ENCODE measurements around the gene RFX8.

The RFX8 gene

GRCh38 chr2:101367508-101367907 is 107.4 kb downstream of the RFX8 start:
- Histone ChIP-seq H3K4me3 (ENCODE audit: low read length, poor library complexity, severe bottlenecking) (no peak overlapping the region), H3K9me3 (ENCODE audit: insufficient read depth, low read depth, low read length) (no peaks in the 10 kb centered on the region)

GRCh38 chr2:101364878-101365277 is 110.0 kb downstream of the RFX8 start:
- Histone ChIP-seq H3K79me2 (ENCODE audit: insufficient read depth, low read length) (no peaks in the 10 kb centered on the region), H3K4me1 (ENCODE audit: insufficient read depth, low read length, poor library complexity, severe bottlenecking) (no peaks in the 10 kb centered on the region), H3K9ac (ENCODE audit: low read depth, low read length, poor library complexity, severe bottlenecking) (no peak overlapping the region), H2AFZ (ENCODE audit: low read length) (no peak overlapping the region), H3K4me2 (ENCODE audit: low read depth, low read length, poor library complexity, severe bottlenecking) (no peak overlapping the region), H3K27me3 (ENCODE audit: insufficient read depth, low read length, poor library complexity, severe bottlenecking) (no peaks in the 10 kb centered on the region), H3F3A (ENCODE audit: low read depth) (no peaks in the 10 kb centered on the region), H3K9me3 (ENCODE audit: insufficient read depth, low read depth, low read length) (no peaks in the 10 kb centered on the region), H3K4me3 (ENCODE audit: low read length, poor library complexity, severe bottlenecking) (no peak overlapping the region), H3K9me2 (replicated peaks; ENCODE audit: low read depth, low read length) (no peaks in the 10 kb centered on the region), H3K36me3 (ENCODE audit: insufficient read depth, low read length) (no peaks in the 10 kb centered on the region), H4K20me1 (ENCODE audit: insufficient read depth, low read length, poor library complexity, severe bottlenecking) (no peaks in the 10 kb centered on the region)
- TF ChIP-seq, protein P1, sequence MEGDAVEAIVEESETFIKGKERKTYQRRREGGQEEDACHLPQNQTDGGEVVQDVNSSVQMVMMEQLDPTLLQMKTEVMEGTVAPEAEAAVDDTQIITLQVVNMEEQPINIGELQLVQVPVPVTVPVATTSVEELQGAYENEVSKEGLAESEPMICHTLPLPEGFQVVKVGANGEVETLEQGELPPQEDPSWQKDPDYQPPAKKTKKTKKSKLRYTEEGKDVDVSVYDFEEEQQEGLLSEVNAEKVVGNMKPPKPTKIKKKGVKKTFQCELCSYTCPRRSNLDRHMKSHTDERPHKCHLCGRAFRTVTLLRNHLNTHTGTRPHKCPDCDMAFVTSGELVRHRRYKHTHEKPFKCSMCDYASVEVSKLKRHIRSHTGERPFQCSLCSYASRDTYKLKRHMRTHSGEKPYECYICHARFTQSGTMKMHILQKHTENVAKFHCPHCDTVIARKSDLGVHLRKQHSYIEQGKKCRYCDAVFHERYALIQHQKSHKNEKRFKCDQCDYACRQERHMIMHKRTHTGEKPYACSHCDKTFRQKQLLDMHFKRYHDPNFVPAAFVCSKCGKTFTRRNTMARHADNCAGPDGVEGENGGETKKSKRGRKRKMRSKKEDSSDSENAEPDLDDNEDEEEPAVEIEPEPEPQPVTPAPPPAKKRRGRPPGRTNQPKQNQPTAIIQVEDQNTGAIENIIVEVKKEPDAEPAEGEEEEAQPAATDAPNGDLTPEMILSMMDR (conservative IDR thresholded peaks at IDR 0.05; ENCODE audit: low read length) = no peak
- no peak for TF ChIP-seq EZH2phosphoT487 (IDR thresholded peaks at IDR 0.05; ENCODE audit: borderline replicate concordance)

More at GRCh38 chr2:101367508-101367907, 107.4 kb downstream of the RFX8 start:
- no peaks in the 10 kb centered on the region for H3K9me2 ChIP-seq (replicated peaks; ENCODE audit: low read depth, low read length)
- no peak overlapping the region for H3K4me2 ChIP-seq (ENCODE audit: low read depth, low read length, poor library complexity, severe bottlenecking)
- H3K9ac ChIP-seq (ENCODE audit: low read depth, low read length, poor library complexity, severe bottlenecking) = no peak overlapping the region
- H2AFZ ChIP-seq (ENCODE audit: low read length) = no peak overlapping the region
- H4K20me1 ChIP-seq (ENCODE audit: insufficient read depth, low read length, poor library complexity, severe bottlenecking) = no peaks in the 10 kb centered on the region
- H3F3A ChIP-seq (ENCODE audit: low read depth) = no peaks in the 10 kb centered on the region
- no peaks in the 10 kb centered on the region for H3K4me1 ChIP-seq (ENCODE audit: insufficient read depth, low read length, poor library complexity, severe bottlenecking)
- no peak for TF ChIP-seq EZH2phosphoT487 (IDR thresholded peaks at IDR 0.05; ENCODE audit: borderline replicate concordance)
- TF ChIP-seq, protein P1 (conservative IDR thresholded peaks at IDR 0.05; ENCODE audit: low read length) = no peak
- no peaks in the 10 kb centered on the region for H3K27me3 ChIP-seq (ENCODE audit: insufficient read depth, low read length, poor library complexity, severe bottlenecking)
- no peaks in the 10 kb centered on the region for H3K79me2 ChIP-seq (ENCODE audit: insufficient read depth, low read length)
- H3K36me3 ChIP-seq (ENCODE audit: insufficient read depth, low read length) = no peaks in the 10 kb centered on the region

DNA sequence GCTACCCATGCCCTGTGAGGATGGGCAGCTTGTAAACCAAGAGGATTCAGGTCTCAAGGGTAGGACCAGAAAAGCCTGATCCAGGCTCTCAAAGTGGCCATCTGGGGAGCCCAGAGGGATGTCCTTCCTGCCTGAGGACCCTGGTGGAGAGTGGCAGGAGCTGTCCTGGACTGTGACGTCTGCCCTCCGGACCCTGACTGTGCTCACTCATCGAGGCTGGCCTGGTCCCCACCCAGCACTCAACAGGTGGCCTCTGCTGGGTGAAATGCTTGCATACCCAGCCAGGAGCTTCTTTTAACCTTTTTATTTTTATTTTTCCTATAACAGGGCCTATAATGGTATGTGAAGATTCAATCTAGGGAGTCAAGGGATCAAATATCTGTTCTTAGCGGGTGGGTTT is 112.1 kb downstream of the RFX8 start:
- no peaks in the 10 kb centered on the region for H3F3A ChIP-seq (ENCODE audit: low read depth)
- H3K9ac ChIP-seq (ENCODE audit: low read depth, low read length, poor library complexity, severe bottlenecking) = no peak overlapping the region
- no peak for TF ChIP-seq EZH2phosphoT487 (IDR thresholded peaks at IDR 0.05; ENCODE audit: borderline replicate concordance)
- TF ChIP-seq, protein P1 (conservative IDR thresholded peaks at IDR 0.05; ENCODE audit: low read length) = no peak
- H3K4me2 ChIP-seq (ENCODE audit: low read depth, low read length, poor library complexity, severe bottlenecking) = no peak overlapping the region
- no peak overlapping the region for H3K4me3 ChIP-seq (ENCODE audit: low read length, poor library complexity, severe bottlenecking)
- no peaks in the 10 kb centered on the region for H4K20me1 ChIP-seq (ENCODE audit: insufficient read depth, low read length, poor library complexity, severe bottlenecking)
- no peaks in the 10 kb centered on the region for H3K36me3 ChIP-seq (ENCODE audit: insufficient read depth, low read length)
- no peak overlapping the region for H2AFZ ChIP-seq (ENCODE audit: low read length)
- H3K9me3 ChIP-seq (ENCODE audit: insufficient read depth, low read depth, low read length) = no peaks in the 10 kb centered on the region
- no peaks in the 10 kb centered on the region for H3K27me3 ChIP-seq (ENCODE audit: insufficient read depth, low read length, poor library complexity, severe bottlenecking)
- H3K79me2 ChIP-seq (ENCODE audit: insufficient read depth, low read length) = no peaks in the 10 kb centered on the region
- H3K9me2 ChIP-seq (replicated peaks; ENCODE audit: low read depth, low read length) = no peaks in the 10 kb centered on the region
- H3K4me1 ChIP-seq (ENCODE audit: insufficient read depth, low read length, poor library complexity, severe bottlenecking) = no peaks in the 10 kb centered on the region
